K562 (cell line): ENCODE data around the gene MAL.

ENCODE experiments used
- CTCF ChIP-seq, 3 experiments: IDR thresholded peaks in 2 of 3; conservative IDR thresholded peaks in 1 of 3; 2 replicates each; pipeline ENCODE4 v1.5.1; 2011 to 2012; ENCODE audit warnings: low read length in 3 of 3, mild to moderate bottlenecking in 3 of 3, control low read depth in 2 of 3, improper control_type of control experiment in 1 of 3, inconsistent platforms in 1 of 3, low read depth in 1 of 3, mixed read lengths in 1 of 3, moderate library complexity in 1 of 3; ENCODE audit not compliant: insufficient read depth in 2 of 3
- E2F3 ChIP-seq: fragments of 250-450 bp; sonication (Bioruptor Pico); IDR thresholded peaks from 2 replicates; pipeline ENCODE4 v1.4.0; 2020; ENCODE audit warnings: mild to moderate bottlenecking
- FOXK2 ChIP-seq, 2 experiments: fragments of 450-650 bp; IDR thresholded peaks in 1 of 2; conservative IDR thresholded peaks in 1 of 2; 2 replicates each; pipeline ENCODE4 v1.6.1; 2016; ENCODE audit warnings: low read depth in 2 of 2, mild to moderate bottlenecking in 1 of 2
- MEF2D ChIP-seq: conservative IDR thresholded peaks from 2 replicates; pipeline ENCODE4 v1.6.1; 2016; ENCODE audit warnings: low read depth, missing genetic modification characterization, missing compliant biosample characterization
- NCOR1 ChIP-seq: fragments of 450-650 bp; IDR thresholded peaks from 2 replicates; pipeline ENCODE4 v1.6.1; 2016; ENCODE audit warnings: mild to moderate bottlenecking, moderate library complexity
- POLR2AphosphoS2 ChIP-seq: IDR thresholded peaks from 2 replicates; pipeline ENCODE4 v1.6.1; 2012; ENCODE audit warnings: low read length, improper control_type of control experiment
- TAF1 ChIP-seq: IDR thresholded peaks from 2 replicates; pipeline ENCODE4 v1.6.1; 2011; ENCODE audit warnings: mild to moderate bottlenecking, low read length, moderate library complexity; ENCODE audit not compliant: insufficient read depth, control insufficient read depth, severe bottlenecking; ENCODE audit errors: extremely low read depth
- TEAD2 ChIP-seq: fragments of 450-650 bp; IDR thresholded peaks from 2 replicates; pipeline ENCODE4 v1.6.1; 2016; ENCODE audit warnings: missing genetic modification characterization, control low read depth, missing compliant biosample characterization
- ZNF277 ChIP-seq: fragments of 250-450 bp; sonication (Bioruptor Pico); IDR thresholded peaks from 2 replicates; pipeline ENCODE4 v1.8.0; 2022; ENCODE audit warnings: inconsistent platforms, mild to moderate bottlenecking, moderate library complexity, borderline replicate concordance
- ZNF586 ChIP-seq: fragments of 450-650 bp; formaldehyde crosslinking; conservative IDR thresholded peaks from 2 replicates; pipeline ENCODE4 v1.4.0; 2020; ENCODE audit warnings: mild to moderate bottlenecking, moderate library complexity
- ZNF778 ChIP-seq: fragments of 450-650 bp; formaldehyde crosslinking; IDR thresholded peaks from 2 replicates; pipeline ENCODE4 v1.4.0; 2020; ENCODE audit warnings: mild to moderate bottlenecking, moderate library complexity

DNA sequence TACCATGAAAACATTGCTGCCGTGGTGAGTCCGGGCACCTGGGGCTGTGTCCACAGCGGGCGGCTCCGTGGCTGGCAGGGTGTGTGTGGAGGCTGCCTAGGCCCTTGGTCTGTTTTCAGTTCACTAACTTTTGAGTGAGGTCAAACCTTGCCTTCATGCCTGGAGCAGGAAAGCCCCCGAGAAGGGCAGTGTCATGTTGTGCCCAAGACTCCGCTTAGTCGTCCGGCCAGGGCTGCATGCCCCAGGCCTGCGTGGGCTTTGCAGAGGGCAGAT, 24.1 kb downstream of the MAL start:
- TF ChIP-seq FOXK2 (conservative IDR thresholded peaks at IDR 0.05 in 1 of 2, IDR thresholded peaks at IDR 0.05 in 1 of 2; ENCODE audit: low read depth in 2 of 2) (no peak), ZNF586 (CRISPR knock-in tag) (no peak), CTCF (IDR thresholded peaks at IDR 0.05 in 2 of 3, conservative IDR thresholded peaks at IDR 0.05 in 1 of 3; ENCODE audit: insufficient read depth in 2 of 3, low read depth in 1 of 3, low read length in 3 of 3) (no peak), NCOR1 (no peak), MEF2D (tag) (no peak), E2F3 (CRISPR knock-in tag) (no peak), POLR2AphosphoS2 (no peak), TAF1 (no peak), ZNF778 (CRISPR knock-in tag) (no peak), TEAD2 (tag) (no peak), ZNF277 (CRISPR knock-in tag) (no peak)
